HK-2 (cell line): Measurements from ENCODE around the gene EHMT1.

Experiments used
- DNase-seq: peaks from one replicate; pipeline ENCODE4 v3.0.0-alpha.2; 2018; ENCODE audit not compliant: unreplicated experiment

EHMT1 gene

DNA sequence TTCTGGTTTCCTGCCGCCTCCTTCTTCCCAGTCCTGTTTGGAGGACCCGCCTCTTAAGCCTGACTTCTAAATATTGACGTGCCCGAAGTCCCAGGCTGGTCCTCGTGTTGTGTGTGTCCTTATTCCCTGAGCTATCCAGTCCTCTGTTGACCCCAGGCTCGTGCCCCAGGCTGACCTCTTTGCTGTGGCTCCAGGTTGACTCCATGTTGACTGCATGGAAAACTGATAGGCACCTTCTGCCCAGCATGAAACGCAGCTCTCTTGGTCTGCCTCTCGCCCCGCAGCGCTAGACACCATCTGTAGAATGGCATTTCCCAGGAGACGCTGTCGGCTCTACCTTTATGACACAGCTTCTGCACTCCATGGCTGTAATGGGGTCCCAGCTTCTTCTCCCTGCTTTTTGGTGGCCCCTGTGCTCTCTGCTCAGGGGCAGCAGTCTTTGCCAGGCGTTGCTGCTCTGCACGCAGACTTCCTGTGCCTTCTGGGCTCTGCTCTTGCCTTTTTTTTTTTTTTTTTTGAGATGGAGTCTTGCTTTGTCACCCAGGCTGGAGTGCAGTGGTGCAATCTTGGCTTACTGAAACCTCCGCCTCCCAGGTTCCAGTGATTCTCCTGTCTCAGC lies 28.4 kb downstream of the EHMT1 start:
- DNase-seq: no peak

DNA sequence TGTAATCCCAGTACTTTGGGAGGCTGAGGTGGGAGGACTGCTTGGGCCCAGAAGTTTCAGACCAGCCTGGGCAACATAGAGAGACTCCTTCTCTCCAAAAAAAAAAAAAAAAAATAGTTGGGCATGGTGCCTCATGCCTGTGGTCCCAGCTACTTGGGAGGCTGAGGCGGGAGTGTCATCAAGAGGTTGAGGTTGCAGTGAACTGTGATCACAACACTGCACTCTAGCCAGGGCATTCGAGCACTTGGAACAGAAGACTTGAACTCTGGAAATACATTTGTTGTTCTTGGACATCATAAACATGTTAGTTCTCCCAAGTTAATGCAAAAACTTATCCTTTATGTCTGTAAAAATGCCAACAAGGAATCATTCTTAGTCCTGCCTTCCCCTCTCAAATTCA lies 29.6 kb downstream of the EHMT1 start:
- no peak for DNase-seq

DNA sequence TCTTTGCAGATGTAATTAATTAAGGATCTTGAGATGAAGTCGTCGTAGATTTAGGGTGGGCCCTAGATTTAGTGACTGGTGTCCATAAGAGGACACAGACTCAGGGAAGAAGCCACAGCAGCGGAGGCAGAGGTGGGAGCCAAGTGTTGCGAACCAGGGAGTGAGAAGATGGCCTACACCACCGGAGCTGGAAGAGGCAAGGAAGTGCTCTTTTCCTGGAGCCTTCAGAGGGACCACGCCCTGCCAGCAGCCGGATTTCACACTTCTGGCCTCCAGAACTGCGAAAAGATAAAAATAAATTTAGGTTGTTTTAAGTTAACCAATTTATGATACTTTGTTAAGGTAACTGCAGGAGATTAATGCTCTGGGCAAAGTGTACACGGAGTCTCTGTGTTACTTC lies 30.7 kb downstream of the EHMT1 start:
- DNase-seq: no peak

DNA sequence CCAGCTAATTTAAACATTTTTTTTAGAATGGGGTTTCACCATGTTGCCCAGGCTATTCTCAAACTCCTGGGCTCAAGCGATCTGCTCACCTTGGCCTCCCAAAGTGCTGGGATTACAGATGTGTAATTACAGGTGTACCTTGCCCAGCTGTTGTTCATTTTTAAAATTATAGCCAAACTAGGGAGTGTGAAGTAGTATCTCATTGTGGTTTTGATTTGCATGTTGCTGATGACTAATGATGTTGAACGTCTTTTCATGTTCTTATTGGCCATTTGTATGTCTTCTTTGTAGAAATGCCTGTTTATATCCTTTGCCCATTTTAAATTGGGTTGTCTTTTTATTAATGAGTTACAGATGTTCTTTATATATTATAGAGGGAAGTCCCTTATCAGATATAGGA lies 31.5 kb downstream of the EHMT1 start:
- DNase-seq: no peak

DNA sequence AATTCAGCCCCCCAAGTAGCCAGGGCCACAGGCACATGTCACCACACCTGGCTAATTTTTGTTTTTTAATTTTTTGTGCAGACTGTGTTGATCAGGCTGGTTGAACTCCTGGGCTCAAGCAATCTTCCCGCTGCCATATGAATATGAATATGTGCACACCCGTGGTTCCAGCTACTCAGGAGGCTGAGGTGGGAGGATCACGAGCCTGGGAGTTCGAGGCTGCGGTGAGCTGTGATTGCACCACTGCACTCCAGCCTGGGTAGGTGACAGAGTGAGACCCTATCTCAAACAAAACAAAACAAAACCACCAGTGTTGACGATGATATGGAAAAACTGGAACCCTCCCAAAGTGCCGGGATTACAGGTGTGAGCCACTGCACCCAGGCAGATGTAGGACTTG lies 32.0 kb downstream of the EHMT1 start:
- no peak for DNase-seq

DNA sequence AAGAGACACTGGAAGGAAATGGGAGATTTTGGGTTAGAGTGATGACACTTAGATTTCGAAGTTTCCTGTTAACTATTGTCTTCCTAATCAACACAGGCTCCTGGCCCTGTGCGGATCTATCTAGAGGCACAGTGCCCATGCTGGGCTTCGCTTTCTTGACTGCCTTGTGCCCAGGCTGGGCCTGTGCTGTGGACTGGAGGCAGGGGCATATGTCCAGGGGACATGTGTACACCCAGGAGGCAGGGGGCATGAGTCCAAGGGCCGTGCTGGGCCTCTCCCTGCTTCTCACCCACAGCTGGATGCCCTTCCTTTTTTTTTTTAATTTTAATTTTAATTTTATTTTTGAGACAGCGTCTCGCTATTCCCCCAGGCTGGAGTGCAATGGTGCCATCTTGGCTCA lies 37.6 kb downstream of the EHMT1 start:
- no peak for DNase-seq

DNA sequence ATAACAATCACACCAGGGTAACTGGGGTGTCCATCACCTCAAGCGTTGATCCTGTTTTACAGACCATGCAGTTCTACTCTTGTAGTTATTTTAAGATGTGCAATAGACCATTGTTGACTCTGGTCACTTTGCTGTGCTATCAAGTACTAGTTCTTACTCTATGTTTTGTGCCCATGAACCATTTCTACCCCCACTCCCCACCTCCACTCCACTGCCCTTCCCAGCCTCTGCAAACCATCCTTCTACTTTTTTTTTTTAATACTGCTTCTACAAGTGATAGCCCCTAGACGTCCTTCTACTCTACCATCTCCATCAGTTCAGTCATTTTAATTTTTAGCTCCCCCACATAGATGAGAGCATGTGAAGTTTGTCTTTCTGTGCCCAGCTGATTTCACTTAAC lies 38.8 kb downstream of the EHMT1 start:
- no peak for DNase-seq

DNA sequence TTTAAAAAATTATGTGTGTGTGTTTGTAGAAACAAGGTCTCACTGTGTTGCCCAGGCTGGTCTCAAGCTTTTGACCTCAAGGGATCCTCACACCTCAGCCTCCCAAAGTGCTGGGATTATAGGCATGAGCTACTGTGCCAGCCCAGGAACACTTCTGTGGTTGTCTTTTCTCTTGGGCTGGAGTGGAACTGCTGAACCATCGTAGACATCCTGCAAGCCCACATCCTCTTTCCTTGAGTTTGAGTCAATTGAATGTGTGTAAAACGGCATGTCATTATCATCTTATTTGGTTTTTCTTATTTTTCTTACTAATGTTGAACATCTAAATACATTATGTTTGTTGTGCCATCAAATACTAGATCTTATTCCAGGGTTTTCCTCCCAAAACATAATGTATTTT lies 40.0 kb downstream of the EHMT1 start:
- DNase-seq: no peak

DNA sequence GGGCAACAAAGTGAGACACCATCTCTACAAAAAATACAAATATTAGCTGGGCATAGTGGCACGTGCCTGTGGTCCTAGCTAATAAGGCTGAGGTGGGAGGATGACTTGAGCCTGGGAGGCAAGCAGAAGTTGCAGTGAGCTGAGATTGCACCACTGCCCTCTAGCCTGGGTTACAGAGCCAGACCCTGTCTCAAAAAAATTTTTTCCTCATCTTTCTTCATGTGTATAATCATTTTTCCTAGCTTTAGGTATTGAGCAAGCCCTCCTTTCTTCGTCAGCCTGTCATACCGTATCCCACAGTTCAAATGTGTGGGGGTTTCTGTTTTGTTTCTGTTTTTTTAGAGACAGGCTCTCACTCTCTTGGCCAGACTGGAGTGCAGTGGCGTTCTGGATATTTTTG lies 41.3 kb downstream of the EHMT1 start:
- DNase-seq: no peak

DNA sequence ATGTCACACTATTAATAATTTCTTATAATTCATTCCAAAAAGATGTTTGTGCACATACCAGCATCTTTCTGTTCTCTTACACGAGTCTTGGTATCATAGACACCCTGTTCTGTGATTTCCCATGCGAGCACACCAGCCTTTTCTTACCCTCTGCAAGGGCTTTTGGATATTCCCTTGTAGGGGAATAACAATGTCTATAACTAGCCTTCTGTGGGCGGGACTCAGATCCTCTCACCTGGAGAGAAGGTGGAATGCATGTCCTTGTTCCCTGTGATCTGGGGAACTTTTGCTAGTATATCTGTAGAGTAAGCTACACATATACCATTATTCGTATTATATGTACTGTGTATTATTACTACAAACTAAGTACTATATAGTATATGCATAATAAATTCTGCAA lies 44.8 kb downstream of the EHMT1 start:
- DNase-seq: no peak

DNA sequence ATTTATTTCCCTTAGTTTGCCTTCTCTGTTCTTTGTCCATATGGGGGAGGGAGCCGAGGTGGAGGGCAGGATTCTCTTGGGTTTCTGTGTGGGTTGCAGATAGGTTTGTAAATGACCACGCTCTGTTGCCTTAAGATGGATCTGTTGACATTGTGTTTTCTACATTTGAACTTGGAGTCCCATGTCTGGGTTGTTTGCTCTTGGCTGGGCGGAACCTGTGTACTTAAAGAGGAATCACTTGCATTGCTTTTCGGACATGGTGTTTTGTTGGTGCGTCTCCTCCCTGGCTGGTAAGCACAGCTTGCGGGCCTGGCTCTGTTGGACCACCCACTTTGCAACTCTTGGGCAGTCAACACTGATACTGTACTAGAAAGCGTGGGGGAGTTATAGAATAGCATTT lies 45.9 kb downstream of the EHMT1 start:
- no peak for DNase-seq

DNA sequence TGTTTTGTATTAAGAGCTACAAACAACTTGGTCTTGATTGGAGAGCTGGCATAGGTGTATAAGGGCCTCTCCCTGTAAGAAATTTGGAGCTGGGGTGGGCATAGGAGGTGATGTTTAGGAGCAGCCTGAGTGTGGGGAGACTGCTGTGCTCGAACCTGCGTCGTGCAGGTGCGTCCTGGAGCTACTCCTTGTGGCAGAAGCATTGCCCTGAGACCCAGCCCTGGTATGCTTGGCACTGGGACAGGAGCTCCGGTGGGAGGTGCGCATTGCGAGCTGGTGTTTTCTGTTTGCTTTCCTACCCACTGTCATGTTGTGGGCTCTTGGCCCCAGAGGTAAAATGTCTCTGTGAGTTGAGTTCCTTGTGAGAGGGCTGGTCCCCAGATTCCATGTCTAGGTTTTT lies 46.4 kb downstream of the EHMT1 start:
- DNase-seq: no peak

DNA sequence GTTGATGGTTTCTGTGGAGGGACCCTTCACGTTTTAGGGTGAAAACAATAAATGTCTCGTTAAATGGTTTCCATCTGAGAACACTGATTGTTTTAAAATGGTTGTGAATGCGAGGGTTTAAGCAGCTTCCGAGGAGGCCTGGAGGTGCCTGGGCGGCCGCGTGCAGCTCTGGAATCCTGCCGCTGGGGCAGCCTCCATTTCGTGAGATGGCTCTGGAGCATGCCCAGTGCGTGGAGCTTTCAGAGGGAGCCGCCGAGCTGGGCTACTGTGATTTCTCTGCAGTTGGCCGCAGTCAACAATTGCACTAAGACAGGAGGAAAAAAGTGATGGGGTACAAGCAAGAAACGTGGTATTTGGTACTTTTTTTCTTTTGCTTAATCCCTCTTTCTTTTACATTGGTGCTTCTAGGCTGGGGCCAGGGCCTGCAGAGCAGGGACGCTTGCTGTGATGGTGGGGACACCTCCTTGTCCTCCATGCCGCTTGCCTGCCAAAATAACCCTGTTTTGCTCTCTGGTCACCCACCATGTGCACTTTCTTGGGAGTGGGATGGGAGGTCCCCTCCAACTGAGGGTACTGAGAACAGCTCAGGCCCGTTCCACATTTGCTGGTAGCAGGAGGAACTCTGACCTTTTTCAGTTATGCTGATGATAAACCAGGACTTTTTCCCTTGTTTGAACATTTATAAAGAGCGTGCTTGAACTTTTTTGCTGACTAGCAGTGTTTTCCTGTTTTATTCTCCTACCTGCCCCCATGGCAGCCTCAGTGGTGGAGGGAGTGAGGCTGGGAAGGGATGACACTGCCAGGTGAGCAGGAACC lies 47.1 kb downstream of the EHMT1 start:
- DNase-seq: no peak

DNA sequence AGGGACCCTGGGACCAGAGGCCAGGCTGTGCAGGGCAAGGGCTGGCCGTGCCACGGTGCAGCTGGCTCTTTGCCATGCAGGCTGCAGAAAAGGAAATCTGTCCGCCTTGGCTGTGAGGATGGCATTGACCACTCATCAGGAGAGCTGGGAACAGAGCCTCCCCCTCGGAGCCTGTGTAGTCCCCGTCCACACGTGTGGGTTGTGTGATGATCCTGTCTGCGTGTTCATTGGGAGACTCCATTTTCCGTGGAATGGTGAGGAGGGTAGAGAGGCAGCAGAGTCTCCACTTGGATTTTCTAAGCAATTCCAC lies 47.7 kb downstream of the EHMT1 start:
- DNase-seq: no peak

DNA sequence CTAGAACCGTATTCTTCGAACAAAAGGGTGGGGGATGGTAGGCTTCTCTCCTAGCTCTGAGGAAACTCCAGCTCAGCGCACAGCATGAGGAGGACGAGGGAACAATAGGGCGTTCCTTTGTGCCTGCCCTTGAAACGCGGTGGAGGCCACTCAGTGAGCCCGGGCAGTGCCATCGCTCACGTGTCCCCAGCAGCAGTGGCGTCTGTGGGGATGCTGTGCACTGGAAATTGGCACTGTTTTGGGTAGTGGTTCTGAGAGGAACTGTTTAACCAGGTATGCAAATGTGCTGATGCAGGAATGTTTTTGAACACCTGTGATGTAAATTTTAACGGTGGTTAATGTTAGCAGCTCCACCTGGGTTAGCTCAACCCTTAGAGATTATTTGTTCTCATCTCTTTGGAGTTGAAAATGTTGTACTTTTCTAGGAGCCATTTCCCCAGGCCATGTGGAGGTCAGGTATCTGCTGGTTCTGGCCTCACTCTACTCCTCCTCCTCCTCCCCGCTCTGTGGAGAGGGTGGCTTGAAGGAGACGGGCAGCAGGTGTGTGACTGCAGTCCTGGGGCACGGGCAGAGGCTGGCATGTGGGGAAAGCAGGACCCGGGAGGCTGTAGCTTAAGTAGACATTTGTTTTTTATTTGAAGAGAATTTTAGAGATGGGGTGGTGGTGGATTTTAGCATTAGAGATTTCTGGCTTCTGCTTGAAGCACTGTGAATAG lies 48.3 kb downstream of the EHMT1 start:
- no peak for DNase-seq

DNA sequence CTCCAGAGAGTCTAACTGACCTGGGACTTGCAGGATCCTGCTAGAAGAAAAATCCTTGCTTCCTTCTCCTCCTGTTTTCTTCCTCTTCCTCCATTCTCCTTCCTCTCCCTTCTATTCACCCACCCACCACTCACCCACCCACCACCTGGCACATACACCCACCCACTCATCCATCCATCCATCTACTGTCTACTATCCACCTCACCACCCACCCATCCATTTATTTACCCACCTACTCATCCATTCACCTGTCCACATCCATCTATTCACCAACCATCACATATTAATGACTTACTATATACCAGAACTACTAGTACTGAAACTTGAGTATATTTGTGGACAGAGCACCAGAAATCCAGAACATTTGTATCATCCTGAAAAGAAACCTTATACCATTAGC lies 49.4 kb downstream of the EHMT1 start:
- no peak for DNase-seq

DNA sequence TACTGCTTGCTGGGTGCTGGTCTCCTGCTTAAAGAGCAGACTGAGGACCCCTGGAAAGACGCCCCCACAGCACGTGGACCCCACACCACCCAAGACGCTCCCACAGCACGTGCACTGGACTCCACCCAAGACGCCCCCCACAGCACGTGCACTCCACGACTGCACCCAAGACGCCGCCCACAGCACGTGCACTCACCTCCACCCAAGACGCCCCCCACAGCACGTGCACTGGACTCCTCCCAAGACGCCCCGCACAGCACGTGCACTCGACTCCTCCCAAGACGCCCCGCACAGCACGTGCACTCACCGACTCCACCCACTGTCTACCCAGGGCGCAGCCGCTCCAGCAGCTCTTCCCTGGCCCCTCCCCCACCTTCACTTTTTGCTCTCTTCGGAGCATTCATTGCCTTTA lies 50.5 kb downstream of the EHMT1 start:
- DNase-seq: no peak

DNA sequence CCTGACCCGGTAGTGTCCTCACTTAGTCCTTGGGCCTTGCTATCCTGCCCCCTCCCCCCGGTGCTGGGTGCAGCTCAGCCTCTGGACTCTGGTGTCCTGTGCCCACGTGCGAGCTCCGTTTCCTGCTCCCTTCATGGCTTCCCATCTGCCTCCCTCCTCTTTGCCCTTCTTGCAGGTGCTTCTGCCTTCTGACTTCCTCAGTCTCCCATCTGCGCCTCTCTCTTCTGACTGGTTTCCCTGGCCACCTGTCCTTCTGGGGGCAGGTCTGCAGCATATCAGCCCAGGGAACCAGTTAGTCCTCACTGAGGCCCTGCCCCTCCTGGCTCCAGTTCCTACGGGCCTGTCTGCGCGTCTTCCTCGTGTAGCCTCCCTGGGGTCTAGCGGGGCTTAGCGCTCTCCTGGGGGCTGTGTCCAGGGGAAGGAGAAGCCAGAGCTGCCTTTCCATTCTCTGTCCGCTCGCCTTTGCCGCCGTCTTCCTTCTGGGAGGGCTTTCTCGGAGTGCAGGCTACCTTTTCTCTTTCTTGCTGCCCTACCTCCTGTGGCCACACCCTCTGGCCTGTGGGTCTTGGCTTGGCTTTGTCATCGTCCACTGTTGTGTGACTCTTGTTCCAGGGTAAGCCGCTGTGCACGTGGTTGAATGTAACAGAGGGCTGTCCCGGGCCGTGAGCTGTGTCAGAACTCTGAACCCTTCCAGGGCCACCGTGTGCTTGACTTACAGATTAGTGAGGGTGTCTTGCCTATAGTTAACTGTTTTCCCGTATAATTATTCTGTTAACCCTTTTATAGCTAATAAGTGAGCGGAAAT lies 51.8 kb downstream of the EHMT1 start:
- peak; percentile 32 for DNase-seq

DNA sequence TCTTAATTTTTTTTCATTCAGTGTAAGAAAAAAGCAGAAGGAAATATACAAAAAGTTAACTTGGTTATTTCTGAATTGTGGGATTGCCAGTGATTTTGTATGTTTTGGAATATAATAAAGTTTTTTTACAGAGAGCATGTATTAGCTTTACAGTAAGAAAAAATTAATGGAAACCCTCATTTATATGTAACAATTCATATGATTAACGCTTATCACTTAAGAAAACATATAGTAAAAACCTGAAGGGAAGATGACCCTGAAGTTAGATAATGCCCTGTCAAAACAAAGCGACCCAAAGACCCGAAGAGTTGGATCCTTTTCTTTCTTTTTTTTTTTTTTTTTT lies 52.4 kb downstream of the EHMT1 start:
- no peak for DNase-seq

DNA sequence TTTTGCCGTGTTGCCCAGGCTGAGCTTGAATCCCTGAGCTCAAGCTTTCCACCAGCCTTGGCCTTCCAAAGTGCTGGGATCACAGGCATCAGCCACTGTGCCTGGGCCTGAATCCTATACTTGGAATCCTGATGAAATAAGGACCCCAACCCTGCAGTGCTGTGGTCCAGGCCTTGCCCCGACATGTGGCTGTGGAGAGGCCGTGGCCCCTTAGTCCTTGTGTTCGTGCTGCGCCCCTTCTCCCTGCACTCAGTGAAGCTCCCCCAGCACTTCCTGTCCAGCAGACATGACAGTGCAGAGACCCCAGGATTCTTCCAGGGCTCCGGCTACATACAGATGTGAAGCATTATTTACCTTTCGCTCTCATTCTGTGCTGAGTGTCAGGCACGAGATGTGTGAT lies 52.9 kb downstream of the EHMT1 start:
- no peak for DNase-seq

DNA sequence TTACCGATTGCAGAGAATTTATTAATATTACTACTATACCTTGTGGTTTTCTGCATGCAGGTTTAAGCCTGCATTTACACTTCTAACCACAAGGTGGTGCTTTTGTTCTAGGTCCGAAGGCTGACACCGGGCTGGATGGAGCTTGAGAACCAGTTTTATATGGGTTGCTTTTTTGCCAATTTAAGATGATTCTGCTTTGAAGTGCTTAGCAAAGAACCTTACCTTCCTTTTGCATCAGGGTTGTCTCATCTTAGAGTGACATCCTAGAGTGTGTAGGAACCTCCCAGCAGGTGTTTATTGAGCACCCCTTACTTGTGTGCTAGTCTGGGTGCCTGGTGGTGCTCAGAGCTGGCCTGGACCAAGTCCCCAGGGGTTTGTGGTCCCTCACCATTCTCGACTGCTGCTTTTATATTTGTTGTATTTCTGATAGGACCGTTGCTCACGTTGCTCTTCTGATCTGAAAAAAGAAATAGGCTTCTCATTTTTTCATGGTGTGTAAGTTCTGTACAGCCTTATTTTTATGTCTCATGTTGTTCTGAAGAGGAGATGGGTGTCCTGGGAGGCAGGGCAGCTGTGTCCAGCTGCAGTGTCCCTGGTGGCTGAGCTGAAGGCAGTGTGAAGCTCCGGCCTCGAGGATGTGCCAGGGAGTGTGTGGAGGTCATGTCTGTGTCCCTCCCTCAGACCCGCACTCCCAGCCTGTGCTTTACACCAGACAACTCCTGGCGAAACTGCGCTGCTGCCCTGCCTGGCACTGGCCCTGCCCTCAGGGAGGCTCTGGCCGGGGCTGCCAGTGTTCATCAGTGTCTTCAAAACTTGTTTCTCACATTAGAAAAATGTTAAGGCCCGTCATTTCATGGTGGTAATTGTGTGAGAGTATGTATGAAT lies 54.3 kb downstream of the EHMT1 start:
- DNase-seq: peak; percentile 20

DNA sequence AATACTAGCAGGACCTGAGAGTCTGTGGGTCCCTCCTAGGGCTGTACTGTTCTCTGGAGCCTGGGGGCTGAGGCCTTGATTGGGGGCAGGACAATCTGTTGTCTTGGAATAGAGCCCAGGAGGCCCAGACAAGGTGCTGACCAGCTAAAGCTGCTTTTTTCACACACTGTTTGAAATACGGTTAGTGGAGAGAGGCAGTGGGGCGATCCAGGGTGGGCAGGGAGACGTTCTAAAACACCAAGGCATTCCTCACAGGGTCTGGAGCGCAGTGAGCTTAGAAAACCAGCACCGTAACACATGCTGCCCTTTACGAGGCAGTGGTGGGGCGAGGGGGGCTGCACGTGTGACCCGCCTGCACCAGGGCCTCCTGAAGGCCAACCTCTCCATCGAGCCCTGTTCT lies 55.1 kb downstream of the EHMT1 start:
- no peak for DNase-seq
